Activated CD8-positive, alpha-beta memory T cell treated with anti-CD3 and anti-CD28 coated beads, Interleukin-2, amount 50 U/mL, for 24 hours (primary cell): ENCODE measurements around the gene PIK3R2.
"Not testable (repeated sequence)": the region's sequence is repeated elsewhere in the genome, so short reads cannot be mapped to it uniquely, and the experiment has no call there.

Experiments used
- DNase-seq: peaks from one replicate; pipeline ENCODE4 v3.0.0-alpha.2; 2020; ENCODE audit errors: extremely low read depth

PIK3R2 gene

GRCh38 chr19:18152817-18153555 is at the start of gene PIK3R2:
Gene PIK3R2 (plus strand): TSS chr19:18153163. CDS start chr19:18155880, 2,717 bp downstream.
- peak; percentile 97 for DNase-seq

- DNase-seq, result no peak
Measured at GRCh38 chr19:18104793-18105131, 48.2 kb upstream of the PIK3R2 start.

GRCh38 chr19:18105259-18105658 is 47.7 kb upstream of the PIK3R2 start:
- not testable (repeated sequence) for DNase-seq

GRCh38 chr19:18107235-18107634 is 45.7 kb upstream of the PIK3R2 start:
- DNase-seq, result no peak

- no peak for DNase-seq
Measured at GRCh38 chr19:18108897-18109296, 44.1 kb upstream of the PIK3R2 start.

- no peak for DNase-seq
Measured at GRCh38 chr19:18109341-18109732, 43.6 kb upstream of the PIK3R2 start.

GRCh38 chr19:18109733-18110608 is 43.0 kb upstream of the PIK3R2 start:
- DNase-seq, result no peak

- DNase-seq, result no peak
Measured at GRCh38 chr19:18110609-18111232, 42.2 kb upstream of the PIK3R2 start.

- DNase-seq, result no peak
Measured at GRCh38 chr19:18112989-18113478, 39.9 kb upstream of the PIK3R2 start.

- DNase-seq, result no peak
Measured at GRCh38 chr19:18113827-18114226, 39.1 kb upstream of the PIK3R2 start.

GRCh38 chr19:18114483-18114882 is 38.5 kb upstream of the PIK3R2 start:
- DNase-seq, result no peak

GRCh38 chr19:18117364-18117691 is 35.6 kb upstream of the PIK3R2 start:
- no peak for DNase-seq

GRCh38 chr19:18117692-18118378 is 35.1 kb upstream of the PIK3R2 start:
- peak; percentile 75 for DNase-seq

GRCh38 chr19:18118420-18119012 is 34.4 kb upstream of the PIK3R2 start:
- DNase-seq, result no peak

- DNase-seq, result no peak
Measured at GRCh38 chr19:18119013-18119716, 33.8 kb upstream of the PIK3R2 start.

- DNase-seq, result no peak
Measured at GRCh38 chr19:18119717-18120105, 33.3 kb upstream of the PIK3R2 start.

GRCh38 chr19:18120127-18120526 is 32.8 kb upstream of the PIK3R2 start:
- no peak for DNase-seq

GRCh38 chr19:18121166-18121565 is 31.8 kb upstream of the PIK3R2 start:
- DNase-seq, result no peak

- no peak for DNase-seq
Measured at GRCh38 chr19:18122424-18122823, 30.5 kb upstream of the PIK3R2 start.

- DNase-seq, result no peak
Measured at GRCh38 chr19:18122860-18123795, 29.8 kb upstream of the PIK3R2 start.
